B cell (primary cell): Measurements from ENCODE around the gene GAREM1. TPM values are rescaled to one million over a fixed set of nuclear protein-coding genes. Genes with fewer than 3 reads are reported as not detected.

Experiments
- ATAC-seq: fragments of 200-7000 bp; cut with Tn5 transposase; one replicate; pipeline ENCODE4 v1.10.0; 2021; ENCODE audit warnings: low read depth, mild to moderate bottlenecking, moderate number of reproducible peaks, moderate library complexity
- CTCF ChIA-PET: fragments of 350-600 bp; sonication (Branson Sonifier 250); formaldehyde crosslinking; loops from one replicate; lab custom pipeline; 2021; ENCODE audit warnings: antibody characterized with exemption, inconsistent platforms; lab: Charles Lee
- POLR2A ChIA-PET: fragments of 350-600 bp; sonication (Branson Sonifier 250); formaldehyde crosslinking; loops from one replicate; lab custom pipeline; 2021; ENCODE audit warnings: antibody characterized with exemption; lab: Charles Lee
- DNase-seq: peaks from one replicate; pipeline ENCODE4 v3.0.0; 2013
- H2AFZ ChIP-seq: 2 replicates; pipeline ENCODE4 v1.6.1; 2012; ENCODE audit warnings: mild to moderate bottlenecking, low read depth, low read length; ENCODE audit not compliant: insufficient read depth, poor library complexity, severe bottlenecking
- H3K27ac ChIP-seq, 2 donors: 1 replicate in 1 of 2; 2 replicates in 1 of 2; pipeline ENCODE4 v1.5.1; 2012 to 2013; ENCODE audit warnings: low read length in 2 of 2, mild to moderate bottlenecking in 2 of 2, moderate library complexity in 1 of 2
- H3K27me3 ChIP-seq, 4 experiments: fragments of 200-600 bp in 1 of 4; sonication (generic) in 1 of 4; replicated peaks in 1 of 4; 1 replicate in 2 of 4; 2 replicates in 2 of 4; pipeline versions ENCODE4 v1.6.1 to v1.7.0; 2013 to 2016; ENCODE audit warnings: low read length in 3 of 4, mild to moderate bottlenecking in 2 of 4, mixed read lengths in 1 of 4, moderate library complexity in 1 of 4; ENCODE audit not compliant: insufficient read depth in 4 of 4, control insufficient read depth in 3 of 4; ENCODE audit errors: control extremely low read depth in 1 of 4
- H3K36me3 ChIP-seq, 2 experiments: replicated peaks in 1 of 2; 1 replicate in 1 of 2; 2 replicates in 1 of 2; pipeline versions ENCODE4 v1.6.1 to v1.7.1; 2013; ENCODE audit warnings: low read length in 1 of 2; ENCODE audit not compliant: insufficient read depth in 2 of 2, control insufficient read depth in 1 of 2; ENCODE audit errors: control extremely low read depth in 1 of 2, extremely low read depth in 1 of 2
- H3K4me1 ChIP-seq, 2 donors: fragments of 200-600 bp in 1 of 2; sonication (generic) in 1 of 2; 1 replicate in 1 of 2; 2 replicates in 1 of 2; pipeline versions ENCODE4 v1.5.1 to v1.6.1; 2013 to 2017; ENCODE audit warnings: low read length in 2 of 2; ENCODE audit not compliant: control insufficient read depth in 2 of 2, insufficient read depth in 2 of 2
- H3K4me2 ChIP-seq: replicated peaks from 2 replicates; pipeline ENCODE3; 2012; ENCODE audit warnings: mild to moderate bottlenecking, low read depth, low read length; ENCODE audit not compliant: poor library complexity, severe bottlenecking
- H3K4me3 ChIP-seq, 5 experiments: fragments of 200-600 bp in 1 of 5; sonication (generic) in 1 of 5; 1 replicate in 3 of 5; 2 replicates in 2 of 5; pipeline versions ENCODE4 v1.5.1 to v1.7.0; 2011 to 2016; ENCODE audit warnings: low read length in 4 of 5, mild to moderate bottlenecking in 4 of 5, low read depth in 2 of 5, control low read depth in 1 of 5, moderate library complexity in 1 of 5; ENCODE audit not compliant: insufficient read depth in 1 of 5; ENCODE audit errors: control extremely low read depth in 1 of 5, extremely low read depth in 1 of 5
- H3K79me2 ChIP-seq: fragments of 200-600 bp; sonication (generic); one replicate; pipeline ENCODE4 v1.6.0; 2016; ENCODE audit warnings: low read length; ENCODE audit not compliant: control insufficient read depth, insufficient read depth
- H3K9ac ChIP-seq: fragments of 200-600 bp; sonication (generic); 2 replicates; pipeline ENCODE4 v1.6.1; 2017; ENCODE audit warnings: mild to moderate bottlenecking, low read length, moderate library complexity
- H3K9me3 ChIP-seq, 3 donors: one replicate each; pipeline versions ENCODE4 v1.6.1 to v1.7.1; 2013; ENCODE audit warnings: low read length in 2 of 3; ENCODE audit not compliant: control insufficient read depth in 2 of 3, insufficient read depth in 1 of 3; ENCODE audit errors: control extremely low read depth in 1 of 3
- H4K20me1 ChIP-seq: 2 replicates; pipeline ENCODE4 v1.6.0; 2012; ENCODE audit warnings: mild to moderate bottlenecking, low read length; ENCODE audit not compliant: insufficient read depth, control insufficient read depth, poor library complexity, severe bottlenecking
- H3K27ac Mint-ChIP-seq: one replicate; pipeline ENCODE4 v1.8.0; 2021; ENCODE audit warnings: mixed read lengths
- H3K27me3 Mint-ChIP-seq: one replicate; pipeline ENCODE4 v1.8.0; 2021; ENCODE audit warnings: mixed read lengths
- H3K4me1 Mint-ChIP-seq: one replicate; pipeline ENCODE4 v1.8.0; 2021; ENCODE audit warnings: mixed read lengths
- H3K4me3 Mint-ChIP-seq: one replicate; pipeline ENCODE4 v1.8.0; 2021; ENCODE audit warnings: mixed read lengths
- H3K9me3 Mint-ChIP-seq: one replicate; pipeline ENCODE4 v1.8.0; 2022; ENCODE audit warnings: mixed read lengths; ENCODE audit not compliant: insufficient read depth
- CTCF ChIP-seq: fragments of 200-600 bp; IDR thresholded peaks from one replicate; pipeline ENCODE4 v1.8.0; 2022; ENCODE audit warnings: antibody characterized with exemption, mild to moderate bottlenecking
- EZH2 ChIP-seq: IDR thresholded peaks from 2 replicates; pipeline ENCODE4 v1.6.1; 2012; ENCODE audit warnings: borderline replicate concordance, low read depth, mild to moderate bottlenecking, moderate library complexity, low read length; ENCODE audit not compliant: insufficient read depth, poor library complexity, severe bottlenecking
- WGBS: methylation state at CpG from one replicate; pipeline ENCODE4 v1.1.5; 2013; ENCODE audit warnings: missing lambda C conversion rate; ENCODE audit not compliant: insufficient coverage; 5-methylcytosine and 5-hydroxymethylcytosine counted together
- intact Hi-C: fragments of 100-400 bp; cut with micrococcal nuclease; formaldehyde crosslinking; loops from one replicate; pipeline ENCODE4 v1.10.0; 2022
- polyA plus RNA-seq: library from polyadenylated mRNA; depleted of rRNA; stranded (reverse); fragments of >200 nt; gene quantifications from 2 replicates; pipeline ENCODE4 v1.2.3, GENCODE V29; 2012
- total RNA-seq, 2 donors: library from RNA; stranded (reverse); fragments of 120-200 nt in 1 of 2; gene quantifications; 1 replicate in 1 of 2; 2 replicates in 1 of 2; pipeline versions ENCODE4 v1.2.3 to v1.2.4, GENCODE V29; 2013 to 2022

GAREM1 gene
- total and polyA plus RNA-seq, 2 donors (not counting 1 experiment from before 2014, with no cell fraction given), result not detected

- no peak overlapping the region for H3K4me2 ChIP-seq
- H4K20me1 ChIP-seq, result no peaks in the 10 kb centered on the region
- TF ChIP-seq CTCF (no peak), EZH2 (no peak)
- no peak overlapping the region for H3K9ac ChIP-seq
- no peak overlapping the region for H2AFZ ChIP-seq
- Mint-ChIP-seq H3K4me3 (no peak overlapping the region), H3K27ac (no peak overlapping the region), H3K9me3 (no peaks in the 10 kb centered on the region), H3K4me1 (no peaks in the 10 kb centered on the region), H3K27me3 (peaks cover 14% of the 10 kb centered on the region)
- intact Hi-C loops, result no loop called here
- ATAC-seq, result no peak
- ChIA-PET POLR2A (interaction anchor here (0.6 kb wide), 1 partner anchor 269 kb away, joined by 3 read pairs; no protein-coding TSS in a partner anchor), CTCF (no interaction called here)
- no peak for DNase-seq
- H3K36me3 ChIP-seq, result no peaks in the 10 kb centered on the region
- no peaks in the 10 kb centered on the region for H3K4me1 ChIP-seq
- no peaks in the 10 kb centered on the region for H3K27me3 ChIP-seq
- no peak overlapping the region for H3K4me3 ChIP-seq
- H3K79me2 ChIP-seq, result no peaks in the 10 kb centered on the region
- H3K9me3 ChIP-seq, result no peaks in the 10 kb centered on the region
- H3K27ac ChIP-seq, result no peak overlapping the region
- WGBS, result no CpG with 5 or more reads among the region's 2 CpGs
Observed at GRCh38 chr18:32339045-32339444, 131.6 kb downstream of the GAREM1 start.

GRCh38 chr18:32337821-32338220, 132.9 kb downstream of the GAREM1 start:
- H3K36me3 ChIP-seq, result no peaks in the 10 kb centered on the region
- Mint-ChIP-seq H3K4me3 (no peak overlapping the region), H3K27me3 (peaks cover 10% of the 10 kb centered on the region), H3K4me1 (no peaks in the 10 kb centered on the region), H3K27ac (no peak overlapping the region), H3K9me3 (no peaks in the 10 kb centered on the region)
- H3K4me1 ChIP-seq, result no peaks in the 10 kb centered on the region
- TF ChIP-seq EZH2 (no peak), CTCF (no peak)
- H3K4me3 ChIP-seq, result no peak overlapping the region
- no peaks in the 10 kb centered on the region for H3K79me2 ChIP-seq
- ChIA-PET CTCF (no interaction called here), POLR2A (no interaction called here)
- H2AFZ ChIP-seq, result no peak overlapping the region
- intact Hi-C loops, result no loop called here
- H3K27me3 ChIP-seq, result no peaks in the 10 kb centered on the region
- no peak overlapping the region for H3K27ac ChIP-seq
- 97% methylated on average over 4 of the region's 8 CpGs for WGBS
- no peak overlapping the region for H3K4me2 ChIP-seq
- no peak overlapping the region for H3K9ac ChIP-seq
- DNase-seq (no peak), ATAC-seq (no peak)
- H4K20me1 ChIP-seq, result no peaks in the 10 kb centered on the region
- no peaks in the 10 kb centered on the region for H3K9me3 ChIP-seq
